HepG2 (cell line): ENCODE data around the gene TADA3. TPM values are rescaled to one million over a fixed set of nuclear protein-coding genes. Genes with fewer than 3 reads are reported as not detected.
A peak's percentile ranks its signal among the peaks of the same experiment; 100 is the strongest.

Experiments used
- ATRX ChIP-seq: sonication (generic); formaldehyde crosslinking; IDR thresholded peaks from 2 replicates; pipeline ENCODE4 v1.4.0; 2020; ENCODE audit warnings: missing genetic modification reagents, borderline replicate concordance
- DDIT3 ChIP-seq: sonication (generic); formaldehyde crosslinking; IDR thresholded peaks from 2 replicates; pipeline ENCODE4 v1.4.0; 2020; ENCODE audit warnings: mild to moderate bottlenecking, missing genetic modification reagents
- DNMT1 ChIP-seq: sonication (generic); formaldehyde crosslinking; IDR thresholded peaks from 2 replicates; pipeline ENCODE4 v1.5.1; 2020; ENCODE audit warnings: mild to moderate bottlenecking, missing genetic modification reagents
- FOSL2 ChIP-seq: sonication (generic); formaldehyde crosslinking; IDR thresholded peaks from 2 replicates; pipeline ENCODE4 v1.4.0; 2020; ENCODE audit warnings: missing genetic modification reagents
- HES4 ChIP-seq: sonication (generic); formaldehyde crosslinking; IDR thresholded peaks from 2 replicates; pipeline ENCODE4 v1.9.0; 2021; ENCODE audit warnings: mild to moderate bottlenecking, missing genetic modification reagents, borderline replicate concordance
- JARID2 ChIP-seq: sonication (generic); formaldehyde crosslinking; IDR thresholded peaks from 2 replicates; pipeline ENCODE4 v1.8.1; 2023; ENCODE audit warnings: missing genetic modification reagents, inconsistent platforms; ENCODE audit not compliant: insufficient replicate concordance
- KLF16 ChIP-seq, 2 experiments: sonication (generic) in 1 of 2; formaldehyde crosslinking in 1 of 2; IDR thresholded peaks; 2 replicates each; pipeline versions ENCODE4 v1.6.1 to v1.8.0; 2016 to 2023; ENCODE audit warnings: missing genetic modification reagents in 2 of 2, missing compliant biosample characterization in 1 of 2
- MAF1 ChIP-seq: sonication (generic); formaldehyde crosslinking; IDR thresholded peaks from 2 replicates; pipeline ENCODE4 v1.5.0; 2020; ENCODE audit warnings: missing genetic modification reagents, borderline replicate concordance
- MAFK ChIP-seq, 2 experiments: IDR thresholded peaks in 1 of 2; conservative IDR thresholded peaks in 1 of 2; 2 replicates each; pipeline ENCODE4 v1.6.1; 2011; ENCODE audit warnings: improper control_type of control experiment in 2 of 2, low read length in 2 of 2
- NAIF1 ChIP-seq: sonication (generic); formaldehyde crosslinking; IDR thresholded peaks from 2 replicates; pipeline ENCODE4 v1.5.0; 2020; ENCODE audit warnings: mild to moderate bottlenecking, missing genetic modification reagents, borderline replicate concordance
- NCOA5 ChIP-seq: sonication (generic); formaldehyde crosslinking; IDR thresholded peaks from 2 replicates; pipeline ENCODE4 v1.4.0; 2020; ENCODE audit warnings: missing genetic modification reagents
- NFIC ChIP-seq: IDR thresholded peaks from 2 replicates; pipeline ENCODE4 v1.6.1; 2012; ENCODE audit warnings: mild to moderate bottlenecking, low read length, inconsistent platforms
- RFXAP ChIP-seq: sonication (generic); formaldehyde crosslinking; IDR thresholded peaks from 2 replicates; pipeline ENCODE4 v1.4.0; 2020; ENCODE audit warnings: missing genetic modification reagents, borderline replicate concordance
- SAFB2 ChIP-seq: sonication (generic); formaldehyde crosslinking; IDR thresholded peaks from 2 replicates; pipeline ENCODE4 v1.5.1; 2020; ENCODE audit warnings: missing genetic modification reagents, low read depth, mild to moderate bottlenecking, borderline replicate concordance
- SNRNP70 ChIP-seq: fragments of 200-400 bp; formaldehyde crosslinking; IDR thresholded peaks from 2 replicates; pipeline ENCODE4 v1.6.1; 2017; ENCODE audit warnings: mild to moderate bottlenecking, low read depth, low read length, moderate library complexity
- TERF1 ChIP-seq: sonication (generic); formaldehyde crosslinking; IDR thresholded peaks from 2 replicates; pipeline ENCODE4 v1.8.0; 2022; ENCODE audit warnings: mild to moderate bottlenecking, missing genetic modification reagents, moderate library complexity
- TFDP2 ChIP-seq: sonication (generic); formaldehyde crosslinking; IDR thresholded peaks from 2 replicates; pipeline ENCODE4 v1.4.0; 2020; ENCODE audit warnings: missing genetic modification reagents
- ZMAT3 ChIP-seq: sonication (generic); formaldehyde crosslinking; conservative IDR thresholded peaks from 2 replicates; pipeline ENCODE4 v1.7.0; 2021; ENCODE audit warnings: missing genetic modification reagents
- ZNF138 ChIP-seq: sonication (generic); formaldehyde crosslinking; IDR thresholded peaks from 2 replicates; pipeline ENCODE4 v1.5.0; 2020; ENCODE audit warnings: mild to moderate bottlenecking, low read depth, missing genetic modification reagents
- ZNF260 ChIP-seq: sonication (generic); formaldehyde crosslinking; IDR thresholded peaks from 2 replicates; pipeline ENCODE4 v1.4.0; 2020; ENCODE audit warnings: missing genetic modification reagents, low read depth, mild to moderate bottlenecking, borderline replicate concordance
- ZNF746 ChIP-seq: sonication (generic); formaldehyde crosslinking; IDR thresholded peaks from 2 replicates; pipeline ENCODE4 v1.8.0; 2022; ENCODE audit warnings: mild to moderate bottlenecking, missing genetic modification reagents
- ZNF790 ChIP-seq: sonication (generic); formaldehyde crosslinking; IDR thresholded peaks from 2 replicates; pipeline ENCODE4 v1.8.0; 2022; ENCODE audit warnings: missing genetic modification reagents, mild to moderate bottlenecking, borderline replicate concordance
- polyA plus RNA-seq, 8 experiments: library from polyadenylated mRNA; depleted of rRNA in 3 of 8; stranded (reverse) in 7 of 8; unstranded in 1 of 8; fragments of >200 nt; fragmentation: Illumina TruSeq in 4 of 8; extraction: Trizol in 4 of 8; gene quantifications; 2 replicates each; pipeline versions ENCODE4 v1.2.1 to v1.2.3, GENCODE V29; 2011 to 2016; ENCODE audit warnings: low read depth in 4 of 8, missing spikeins in 1 of 8, mixed read lengths in 1 of 8; ENCODE audit not compliant: insufficient read depth in 1 of 8
- total RNA-seq, 5 experiments: library from RNA; depleted of rRNA; stranded (reverse); fragments of >200 nt; fragmentation: Illumina TruSeq; extraction: Trizol; gene quantifications; 2 replicates each; pipeline ENCODE4 v1.2.3, GENCODE V29; 2016; ENCODE audit warnings: low read depth in 1 of 5
- TF ChIP-seq, protein P1 (sequence below): sonication (generic); formaldehyde crosslinking; IDR thresholded peaks from 2 replicates; pipeline ENCODE4 v1.4.0; 2020; ENCODE audit warnings: missing genetic modification reagents, mild to moderate bottlenecking, borderline replicate concordance
- TF ChIP-seq, protein P2 (sequence below): sonication (generic); formaldehyde crosslinking; IDR thresholded peaks from 2 replicates; pipeline ENCODE4 v1.8.1; 2022; ENCODE audit warnings: mild to moderate bottlenecking, missing genetic modification reagents

The TADA3 gene
- total and polyA plus RNA-seq, 2 of the 13 experiments (the other 11 are each of a cell fraction or from before 2014, with no cell fraction given), result 32.1 to 37.1 TPM

DNA sequence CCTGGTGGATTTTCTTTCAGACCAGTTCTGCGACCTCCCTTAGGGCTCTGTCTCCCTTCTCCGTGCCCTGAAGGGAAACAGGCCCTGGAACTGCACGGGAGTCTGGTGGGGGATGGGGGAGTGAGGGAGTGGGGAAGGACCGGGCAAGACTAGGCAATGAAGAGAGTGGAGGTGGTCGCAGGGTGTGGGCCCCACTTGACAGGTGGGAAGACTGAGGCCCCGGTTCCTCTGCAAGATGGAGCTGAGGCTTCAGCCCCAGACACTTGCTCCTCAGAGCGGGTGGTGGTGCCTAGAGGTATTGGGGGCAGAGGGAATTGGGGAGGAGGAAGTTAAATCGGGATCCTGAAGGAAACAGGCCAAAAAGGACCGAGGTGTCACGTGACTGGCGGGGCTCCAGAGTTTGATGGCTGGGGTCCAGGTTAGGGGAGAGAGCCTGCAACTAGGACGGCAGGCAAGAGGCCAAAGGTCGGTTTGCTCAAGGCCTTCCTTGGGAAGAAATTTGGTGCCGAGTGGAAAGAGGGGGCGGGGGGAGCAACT lies 21.9 kb downstream of the TADA3 start (continued):
- TF ChIP-seq, protein P1, sequence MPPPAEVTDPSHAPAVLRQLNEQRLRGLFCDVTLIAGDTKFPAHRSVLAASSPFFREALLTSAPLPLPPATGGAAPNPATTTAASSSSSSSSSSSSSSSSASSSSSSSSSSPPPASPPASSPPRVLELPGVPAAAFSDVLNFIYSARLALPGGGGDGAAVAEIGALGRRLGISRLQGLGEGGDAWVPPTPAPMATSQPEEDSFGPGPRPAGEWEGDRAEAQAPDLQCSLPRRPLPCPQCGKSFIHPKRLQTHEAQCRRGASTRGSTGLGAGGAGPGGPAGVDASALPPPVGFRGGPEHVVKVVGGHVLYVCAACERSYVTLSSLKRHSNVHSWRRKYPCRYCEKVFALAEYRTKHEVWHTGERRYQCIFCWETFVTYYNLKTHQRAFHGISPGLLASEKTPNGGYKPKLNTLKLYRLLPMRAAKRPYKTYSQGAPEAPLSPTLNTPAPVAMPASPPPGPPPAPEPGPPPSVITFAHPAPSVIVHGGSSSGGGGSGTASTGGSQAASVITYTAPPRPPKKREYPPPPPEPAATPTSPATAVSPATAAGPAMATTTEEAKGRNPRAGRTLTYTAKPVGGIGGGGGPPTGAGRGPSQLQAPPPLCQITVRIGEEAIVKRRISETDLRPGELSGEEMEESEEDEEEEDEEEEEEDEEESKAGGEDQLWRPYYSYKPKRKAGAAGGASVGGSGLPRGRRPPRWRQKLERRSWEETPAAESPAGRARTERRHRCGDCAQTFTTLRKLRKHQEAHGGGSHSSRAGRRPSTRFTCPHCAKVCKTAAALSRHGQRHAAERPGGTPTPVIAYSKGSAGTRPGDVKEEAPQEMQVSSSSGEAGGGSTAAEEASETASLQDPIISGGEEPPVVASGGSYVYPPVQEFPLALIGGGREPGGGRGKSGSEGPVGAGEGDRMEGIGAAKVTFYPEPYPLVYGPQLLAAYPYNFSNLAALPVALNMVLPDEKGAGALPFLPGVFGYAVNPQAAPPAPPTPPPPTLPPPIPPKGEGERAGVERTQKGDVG (CRISPR knock-in tag), result no peak
- TF ChIP-seq NFIC (no peak), SAFB2 (CRISPR knock-in tag) (no peak), ZNF138 (CRISPR knock-in tag) (no peak), ZNF746 (CRISPR knock-in tag) (0 out of 2 replicates have a peak, but pooled peaks have one; percentile 23), ZNF260 (no peak), KLF16 (CRISPR knock-in tag; IDR thresholded peaks at IDR 0.05) (no peak), HES4 (CRISPR knock-in tag) (no peak), NCOA5 (CRISPR knock-in tag) (no peak), TFDP2 (CRISPR knock-in tag) (0 out of 2 replicates have a peak, but pooled peaks have one; percentile 4), DNMT1 (CRISPR knock-in tag) (no peak), DDIT3 (CRISPR knock-in tag) (no peak), MAF1 (CRISPR knock-in tag) (no peak), ATRX (CRISPR knock-in tag) (no peak), ZMAT3 (CRISPR knock-in tag) (no peak), SNRNP70 (no peak), ZNF790 (CRISPR knock-in tag) (no peak), MAFK (conservative IDR thresholded peaks at IDR 0.05 in 1 of 2, IDR thresholded peaks at IDR 0.05 in 1 of 2; ENCODE audit: low read length in 2 of 2) (no peak), TERF1 (CRISPR knock-in tag) (no peak), NAIF1 (CRISPR knock-in tag) (no peak), FOSL2 (CRISPR knock-in tag) (no peak), RFXAP (no peak), JARID2 (CRISPR knock-in tag) (no peak)
- TF ChIP-seq, protein P2, sequence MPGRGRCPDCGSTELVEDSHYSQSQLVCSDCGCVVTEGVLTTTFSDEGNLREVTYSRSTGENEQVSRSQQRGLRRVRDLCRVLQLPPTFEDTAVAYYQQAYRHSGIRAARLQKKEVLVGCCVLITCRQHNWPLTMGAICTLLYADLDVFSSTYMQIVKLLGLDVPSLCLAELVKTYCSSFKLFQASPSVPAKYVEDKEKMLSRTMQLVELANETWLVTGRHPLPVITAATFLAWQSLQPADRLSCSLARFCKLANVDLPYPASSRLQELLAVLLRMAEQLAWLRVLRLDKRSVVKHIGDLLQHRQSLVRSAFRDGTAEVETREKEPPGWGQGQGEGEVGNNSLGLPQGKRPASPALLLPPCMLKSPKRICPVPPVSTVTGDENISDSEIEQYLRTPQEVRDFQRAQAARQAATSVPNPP (CRISPR knock-in tag), result no peak
